ENCODE data around the gene ENOX2. TPM values are rescaled to one million over a fixed set of nuclear protein-coding genes. Genes with fewer than 3 reads are reported as not detected.
A peak's percentile ranks its signal among the peaks of the same experiment; 100 is the strongest.

ENOX2 gene
- polyA plus RNA-seq, 4 donors = 3.2 to 14.5 (median 4.8) TPM

GRCh38 chrX:130654409-130654950 lies 248.5 kb downstream of the ENOX2 start:
- Histone ChIP-seq H3K27ac (ENCODE audit: low read depth in 1 of 3, low read length in 2 of 3) (no peak overlapping the region), H3K36me3 (ENCODE audit: control insufficient read depth in 3 of 3, insufficient read depth in 2 of 3, low read depth in 1 of 3, low read length in 3 of 3) (no peaks in the 10 kb centered on the region), H3K9me3 (ENCODE audit: control insufficient read depth in 2 of 2, insufficient read depth in 1 of 2, low read depth in 1 of 2, low read length in 1 of 2) (peaks cover 0 to 3% of the 10 kb centered on the region in 2 donors), H3K27me3 (ENCODE audit: control insufficient read depth in 3 of 3, insufficient read depth in 3 of 3, low read length in 3 of 3) (no peaks in the 10 kb centered on the region), H3K4me1 (ENCODE audit: control insufficient read depth in 3 of 3, insufficient read depth in 2 of 3, low read depth in 1 of 3, low read length in 2 of 3) (no peaks in the 10 kb centered on the region), H3K4me3 (ENCODE audit: low read depth in 1 of 3, low read length in 3 of 3) (no peak overlapping the region)
- WGBS, 3 donors = 66 to 73% (median 67%) methylated on average over 4 of the region's 4 CpGs
- DNase-seq = no peak
- no peak for FAIRE-seq

GRCh38 chrX:130652824-130653578 lies 250.0 kb downstream of the ENOX2 start:
- FAIRE-seq = no peak
- H3K27ac ChIP-seq (ENCODE audit: low read depth in 1 of 3, low read length in 2 of 3) = no peak overlapping the region
- WGBS, 3 donors = 80 to 97% (median 92%) methylated on average over 6 of the region's 6 CpGs

GRCh38 chrX:130649738-130650137 lies 253.3 kb downstream of the ENOX2 start:
- no peaks in the 10 kb centered on the region for H3K9me3 ChIP-seq (ENCODE audit: control insufficient read depth in 2 of 2, insufficient read depth in 1 of 2, low read depth in 1 of 2, low read length in 1 of 2)
- H3K27me3 ChIP-seq (ENCODE audit: control insufficient read depth in 3 of 3, insufficient read depth in 3 of 3, low read length in 3 of 3) = no peaks in the 10 kb centered on the region
- no peak for FAIRE-seq
- H3K36me3 ChIP-seq (ENCODE audit: control insufficient read depth in 3 of 3, insufficient read depth in 2 of 3, low read depth in 1 of 3, low read length in 3 of 3) = peaks cover 0 to 6% (median 0%) of the 10 kb centered on the region in 3 donors
- no peak for DNase-seq
- H3K27ac ChIP-seq (ENCODE audit: low read depth in 1 of 3, low read length in 2 of 3) = no peak overlapping the region
- no peaks in the 10 kb centered on the region for H3K4me1 ChIP-seq (ENCODE audit: control insufficient read depth in 3 of 3, insufficient read depth in 2 of 3, low read depth in 1 of 3, low read length in 2 of 3)
- no peak overlapping the region for H3K4me3 ChIP-seq (ENCODE audit: low read depth in 1 of 3, low read length in 3 of 3)

More at GRCh38 chrX:130652824-130653578, 250.0 kb downstream of the ENOX2 start:
- DNase-seq = no peak
- Histone ChIP-seq H3K36me3 (ENCODE audit: control insufficient read depth in 3 of 3, insufficient read depth in 2 of 3, low read depth in 1 of 3, low read length in 3 of 3) (no peaks in the 10 kb centered on the region), H3K4me3 (ENCODE audit: low read depth in 1 of 3, low read length in 3 of 3) (no peak overlapping the region), H3K27me3 (ENCODE audit: control insufficient read depth in 3 of 3, insufficient read depth in 3 of 3, low read length in 3 of 3) (no peaks in the 10 kb centered on the region), H3K9me3 (ENCODE audit: control insufficient read depth in 2 of 2, insufficient read depth in 1 of 2, low read depth in 1 of 2, low read length in 1 of 2) (peaks cover 0 to 3% of the 10 kb centered on the region in 2 donors), H3K4me1 (ENCODE audit: control insufficient read depth in 3 of 3, insufficient read depth in 2 of 3, low read depth in 1 of 3, low read length in 2 of 3) (no peaks in the 10 kb centered on the region)

GRCh38 chrX:130647468-130647867 lies 255.5 kb downstream of the ENOX2 start:
- Histone ChIP-seq H3K9me3 (ENCODE audit: control insufficient read depth in 2 of 2, insufficient read depth in 1 of 2, low read depth in 1 of 2, low read length in 1 of 2) (no peaks in the 10 kb centered on the region), H3K4me1 (ENCODE audit: control insufficient read depth in 3 of 3, insufficient read depth in 2 of 3, low read depth in 1 of 3, low read length in 2 of 3) (no peaks in the 10 kb centered on the region), H3K36me3 (ENCODE audit: control insufficient read depth in 3 of 3, insufficient read depth in 2 of 3, low read depth in 1 of 3, low read length in 3 of 3) (peaks cover 0 to 6% (median 0%) of the 10 kb centered on the region in 3 donors), H3K27ac (ENCODE audit: low read depth in 1 of 3, low read length in 2 of 3) (no peak overlapping the region), H3K4me3 (ENCODE audit: low read depth in 1 of 3, low read length in 3 of 3) (no peak overlapping the region), H3K27me3 (ENCODE audit: control insufficient read depth in 3 of 3, insufficient read depth in 3 of 3, low read length in 3 of 3) (no peaks in the 10 kb centered on the region)
- 65 to 91% (median 79%) methylated on average over 1 of the region's 1 CpG for WGBS, 3 donors
- DNase-seq = no peak
- FAIRE-seq = no peak

- no peaks in the 10 kb centered on the region for H3K4me1 ChIP-seq (ENCODE audit: control insufficient read depth in 3 of 3, insufficient read depth in 2 of 3, low read depth in 1 of 3, low read length in 2 of 3)
- no peaks in the 10 kb centered on the region for H3K9me3 ChIP-seq (ENCODE audit: control insufficient read depth in 2 of 2, insufficient read depth in 1 of 2, low read depth in 1 of 2, low read length in 1 of 2)
- no peaks in the 10 kb centered on the region for H3K27me3 ChIP-seq (ENCODE audit: control insufficient read depth in 3 of 3, insufficient read depth in 3 of 3, low read length in 3 of 3)
- peaks cover 0 to 6% (median 0%) of the 10 kb centered on the region in 3 donors for H3K36me3 ChIP-seq (ENCODE audit: control insufficient read depth in 3 of 3, insufficient read depth in 2 of 3, low read depth in 1 of 3, low read length in 3 of 3)
- no peak overlapping the region for H3K4me3 ChIP-seq (ENCODE audit: low read depth in 1 of 3, low read length in 3 of 3)
- WGBS, 3 donors = 66 to 72% (median 67%) methylated on average over 9 of the region's 9 CpGs
- DNase-seq (peak in 1 of 2 donors; percentile 49), FAIRE-seq (no peak)
- H3K27ac ChIP-seq (ENCODE audit: low read depth in 1 of 3, low read length in 2 of 3) = no peak overlapping the region
These were observed 256.9 kb downstream of the ENOX2 start for GRCh38 chrX:130645955-130646583.

GRCh38 chrX:130637591-130637990 lies 265.4 kb downstream of the ENOX2 start:
- H3K4me1 ChIP-seq (ENCODE audit: control insufficient read depth in 3 of 3, insufficient read depth in 2 of 3, low read depth in 1 of 3, low read length in 2 of 3) = no peaks in the 10 kb centered on the region
- FAIRE-seq (no peak), DNase-seq (no peak)
- WGBS, 3 donors = 76 to 92% (median 89%) methylated on average over 3 of the region's 3 CpGs
- no peaks in the 10 kb centered on the region for H3K27me3 ChIP-seq (ENCODE audit: control insufficient read depth in 3 of 3, insufficient read depth in 3 of 3, low read length in 3 of 3)
- H3K9me3 ChIP-seq (ENCODE audit: control insufficient read depth in 2 of 2, insufficient read depth in 1 of 2, low read depth in 1 of 2, low read length in 1 of 2) = no peaks in the 10 kb centered on the region
- no peaks in the 10 kb centered on the region for H3K36me3 ChIP-seq (ENCODE audit: control insufficient read depth in 3 of 3, insufficient read depth in 2 of 3, low read depth in 1 of 3, low read length in 3 of 3)
- no peak overlapping the region for H3K27ac ChIP-seq (ENCODE audit: low read depth in 1 of 3, low read length in 2 of 3)
- no peak overlapping the region for H3K4me3 ChIP-seq (ENCODE audit: low read depth in 1 of 3, low read length in 3 of 3)

GRCh38 chrX:130636277-130636676 lies 266.7 kb downstream of the ENOX2 start:
- no peaks in the 10 kb centered on the region for H3K4me1 ChIP-seq (ENCODE audit: control insufficient read depth in 3 of 3, insufficient read depth in 2 of 3, low read depth in 1 of 3, low read length in 2 of 3)
- no peak for FAIRE-seq
- 91 to 100% (median 95%) methylated on average over 3 of the region's 3 CpGs for WGBS, 3 donors
- no peaks in the 10 kb centered on the region for H3K27me3 ChIP-seq (ENCODE audit: control insufficient read depth in 3 of 3, insufficient read depth in 3 of 3, low read length in 3 of 3)
- H3K27ac ChIP-seq (ENCODE audit: low read depth in 1 of 3, low read length in 2 of 3) = no peak overlapping the region
- no peak overlapping the region for H3K4me3 ChIP-seq (ENCODE audit: low read depth in 1 of 3, low read length in 3 of 3)
- no peaks in the 10 kb centered on the region for H3K9me3 ChIP-seq (ENCODE audit: control insufficient read depth in 2 of 2, insufficient read depth in 1 of 2, low read depth in 1 of 2, low read length in 1 of 2)
- DNase-seq = no peak
- no peaks in the 10 kb centered on the region for H3K36me3 ChIP-seq (ENCODE audit: control insufficient read depth in 3 of 3, insufficient read depth in 2 of 3, low read depth in 1 of 3, low read length in 3 of 3)

- FAIRE-seq (no peak), DNase-seq (no peak)
- no peaks in the 10 kb centered on the region for H3K27me3 ChIP-seq (ENCODE audit: control insufficient read depth in 3 of 3, insufficient read depth in 3 of 3, low read length in 3 of 3)
- 95 to 98% (median 96%) methylated on average over 3 of the region's 3 CpGs for WGBS, 3 donors
- peaks cover 0 to 2% (median 0%) of the 10 kb centered on the region in 3 donors for H3K36me3 ChIP-seq (ENCODE audit: control insufficient read depth in 3 of 3, insufficient read depth in 2 of 3, low read depth in 1 of 3, low read length in 3 of 3)
- no peaks in the 10 kb centered on the region for H3K9me3 ChIP-seq (ENCODE audit: control insufficient read depth in 2 of 2, insufficient read depth in 1 of 2, low read depth in 1 of 2, low read length in 1 of 2)
- H3K27ac ChIP-seq (ENCODE audit: low read depth in 1 of 3, low read length in 2 of 3) = no peak overlapping the region
- H3K4me1 ChIP-seq (ENCODE audit: control insufficient read depth in 3 of 3, insufficient read depth in 2 of 3, low read depth in 1 of 3, low read length in 2 of 3) = no peaks in the 10 kb centered on the region
- H3K4me3 ChIP-seq (ENCODE audit: low read depth in 1 of 3, low read length in 3 of 3) = no peak overlapping the region
These were observed 272.0 kb downstream of the ENOX2 start for GRCh38 chrX:130631011-130631410.

Measured in small intestine (tissue), 7 donors.